AG09309 (cell line): Measurements from ENCODE around the gene SLC25A1.

Experiments used
- DNase-seq: peaks from one replicate; pipeline ENCODE4 v3.0.0-alpha.2; 2010; ENCODE audit warnings: low read depth
- H3K4me3 ChIP-seq: 2 replicates; pipeline ENCODE4 v1.5.1; 2011; ENCODE audit warnings: mild to moderate bottlenecking, low read depth, low read length, moderate library complexity; ENCODE audit not compliant: control insufficient read depth
- TF ChIP-seq, protein P1 (sequence below): IDR thresholded peaks from 2 replicates; pipeline ENCODE4 v1.5.1; 2011; ENCODE audit warnings: mild to moderate bottlenecking, low read depth, low read length, inconsistent platforms; ENCODE audit not compliant: insufficient read depth, control insufficient read depth; ENCODE audit errors: missing control alignments

The SLC25A1 gene

DNA sequence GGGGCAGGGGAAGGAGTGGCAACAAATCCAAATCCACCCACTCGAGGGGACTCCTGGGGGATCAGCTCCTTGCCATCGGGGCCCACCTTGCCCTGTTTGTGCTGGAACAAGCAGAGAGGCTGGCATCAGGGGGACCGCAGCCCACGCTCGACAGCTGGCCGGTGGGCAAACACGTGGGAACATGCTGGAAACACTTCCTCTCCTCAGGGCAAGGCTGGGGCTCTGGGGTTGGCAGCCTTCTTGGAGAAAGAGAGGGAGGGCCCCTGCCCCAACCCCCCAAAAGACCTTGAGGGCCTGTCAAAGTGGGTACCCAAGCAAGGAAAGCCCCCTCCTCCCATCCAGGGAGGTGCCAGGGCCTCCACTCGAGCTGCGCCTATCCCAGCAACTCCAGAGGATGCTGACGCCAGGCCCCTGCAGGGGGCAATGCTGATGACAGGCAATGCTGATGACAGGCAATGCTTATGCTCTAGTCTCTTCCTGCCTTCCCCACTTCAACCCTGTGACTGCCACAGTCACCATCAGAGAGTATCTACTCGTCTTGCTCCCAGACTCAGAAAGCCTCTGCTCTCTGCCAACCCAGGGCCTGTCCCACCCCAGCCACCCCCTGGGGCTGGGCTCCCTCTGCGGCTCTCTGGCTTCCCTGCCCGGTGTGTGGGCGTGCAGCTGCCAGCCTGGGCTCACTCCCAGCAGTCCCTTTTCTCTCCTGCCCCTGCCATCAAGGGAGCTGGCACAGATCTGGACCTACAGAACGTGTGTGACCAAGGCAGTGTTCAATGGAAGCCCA lies 40.1 kb downstream of the SLC25A1 start:
- no peak overlapping the region for H3K4me3 ChIP-seq

DNA sequence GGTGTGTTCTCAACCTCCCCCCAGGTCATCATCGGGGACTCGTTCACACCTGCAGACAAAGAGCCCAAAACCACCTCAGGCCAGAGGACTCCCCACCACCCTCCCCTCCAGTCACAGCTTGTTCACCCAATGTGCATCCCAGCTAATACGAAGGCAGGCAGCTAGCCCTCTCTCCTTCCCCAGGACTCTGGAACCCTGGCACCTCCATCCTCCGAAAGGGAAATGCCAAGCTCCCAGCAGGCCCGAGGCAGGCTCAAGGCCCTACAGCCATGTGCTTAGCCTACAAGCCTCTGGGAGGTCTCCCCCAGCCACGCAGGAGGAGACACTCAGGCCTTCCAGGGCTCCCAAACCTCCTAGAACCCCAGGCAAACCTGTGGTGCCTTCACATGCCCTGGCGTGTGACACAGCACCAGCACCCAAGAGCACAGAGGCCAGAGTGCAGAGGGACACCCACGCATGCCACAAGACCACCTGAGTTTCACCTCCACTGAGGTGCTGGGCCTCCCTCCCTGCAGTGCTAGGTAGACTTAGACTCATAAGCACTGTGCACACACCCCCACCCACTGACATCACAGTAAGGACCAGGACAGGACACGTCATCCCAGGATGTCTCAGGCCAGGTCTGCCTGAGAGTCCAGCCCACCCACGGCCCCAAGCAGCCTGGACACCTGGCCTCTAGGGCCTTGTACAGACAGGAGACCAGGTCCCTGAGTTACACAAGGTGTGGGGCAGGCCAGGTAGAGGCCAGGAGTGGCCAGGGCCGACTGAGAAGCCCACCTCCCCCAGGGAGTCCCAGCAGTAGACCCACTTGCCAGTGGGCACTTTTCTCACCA lies 40.9 kb downstream of the SLC25A1 start:
- TF ChIP-seq, protein P1, sequence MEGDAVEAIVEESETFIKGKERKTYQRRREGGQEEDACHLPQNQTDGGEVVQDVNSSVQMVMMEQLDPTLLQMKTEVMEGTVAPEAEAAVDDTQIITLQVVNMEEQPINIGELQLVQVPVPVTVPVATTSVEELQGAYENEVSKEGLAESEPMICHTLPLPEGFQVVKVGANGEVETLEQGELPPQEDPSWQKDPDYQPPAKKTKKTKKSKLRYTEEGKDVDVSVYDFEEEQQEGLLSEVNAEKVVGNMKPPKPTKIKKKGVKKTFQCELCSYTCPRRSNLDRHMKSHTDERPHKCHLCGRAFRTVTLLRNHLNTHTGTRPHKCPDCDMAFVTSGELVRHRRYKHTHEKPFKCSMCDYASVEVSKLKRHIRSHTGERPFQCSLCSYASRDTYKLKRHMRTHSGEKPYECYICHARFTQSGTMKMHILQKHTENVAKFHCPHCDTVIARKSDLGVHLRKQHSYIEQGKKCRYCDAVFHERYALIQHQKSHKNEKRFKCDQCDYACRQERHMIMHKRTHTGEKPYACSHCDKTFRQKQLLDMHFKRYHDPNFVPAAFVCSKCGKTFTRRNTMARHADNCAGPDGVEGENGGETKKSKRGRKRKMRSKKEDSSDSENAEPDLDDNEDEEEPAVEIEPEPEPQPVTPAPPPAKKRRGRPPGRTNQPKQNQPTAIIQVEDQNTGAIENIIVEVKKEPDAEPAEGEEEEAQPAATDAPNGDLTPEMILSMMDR, result no peak
- no peak overlapping the region for H3K4me3 ChIP-seq
- no peak for DNase-seq

More for the DNA sequence above, 40.1 kb downstream of the SLC25A1 start:
- TF ChIP-seq, protein P1, result no peak
- DNase-seq, result no peak

- H3K4me3 ChIP-seq, result no peak overlapping the region
- TF ChIP-seq, protein P1, result no peak
- no peak for DNase-seq
These were observed 41.6 kb downstream of the SLC25A1 start for GRCh38 chr22:19136915-19137314.

GRCh38 chr22:19134874-19135273 lies 43.7 kb downstream of the SLC25A1 start:
- H3K4me3 ChIP-seq, result no peak overlapping the region
- no peak for DNase-seq
- TF ChIP-seq, protein P1, result no peak

DNA sequence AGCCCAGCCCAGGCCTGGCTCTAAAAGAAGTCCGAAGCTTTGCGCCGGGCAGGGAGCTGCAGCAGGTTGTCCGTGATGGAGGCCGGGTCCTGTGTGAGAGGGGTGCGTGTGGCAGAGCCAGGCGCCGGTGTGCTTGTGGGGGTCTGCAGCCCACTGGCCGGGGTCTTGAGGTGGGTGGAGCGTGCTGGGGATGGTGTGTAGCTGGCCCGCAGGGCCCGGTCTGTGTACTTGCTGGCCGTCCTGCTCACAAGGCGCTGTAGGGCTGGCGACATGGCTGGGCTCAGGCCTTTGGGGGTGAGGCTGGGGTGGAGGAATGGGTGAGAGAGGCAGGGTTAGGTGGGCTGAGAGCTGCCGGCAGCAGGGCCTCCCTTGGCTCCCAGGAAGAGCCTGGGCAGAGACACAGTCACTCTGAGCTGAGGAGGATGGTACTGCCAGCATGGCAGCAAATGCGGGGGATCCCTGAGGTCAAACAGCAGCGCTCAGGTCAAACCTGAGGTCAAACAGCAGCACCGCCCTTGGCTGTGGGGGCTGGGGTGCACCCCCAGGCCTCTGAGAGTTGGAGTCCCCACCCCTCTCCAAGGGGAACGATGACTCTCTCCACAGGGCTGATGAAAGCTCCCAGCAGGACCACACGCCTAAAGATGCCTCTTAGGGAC lies 44.2 kb downstream of the SLC25A1 start:
- H3K4me3 ChIP-seq, result no peak overlapping the region
- TF ChIP-seq, protein P1, result no peak
- no peak for DNase-seq

GRCh38 chr22:19133561-19133960 lies 45.0 kb downstream of the SLC25A1 start:
- H3K4me3 ChIP-seq, result no peak overlapping the region
- no peak for DNase-seq
- TF ChIP-seq, protein P1, result no peak
